Activated CD4-positive, alpha-beta memory T cell treated with anti-CD3 and anti-CD28 coated beads, Interleukin-2, amount 10 ng/mL, durations not matched to agents 7 days and 5 days (primary cell): Measurements from ENCODE around the gene SPG21. TPM values are rescaled to one million over a fixed set of nuclear protein-coding genes. Genes with fewer than 3 reads are reported as not detected.
"Not testable (repeated sequence)": the region's sequence is repeated elsewhere in the genome, so short reads cannot be mapped to it uniquely, and the experiment has no call there.

ENCODE experiments used
- CTCF ChIA-PET: fragments of 350-600 bp; sonication (Branson Sonifier 250); formaldehyde crosslinking; loops from one replicate; lab custom pipeline; 2021; ENCODE audit warnings: antibody characterized with exemption, inconsistent platforms; lab: Charles Lee
- POLR2A ChIA-PET: fragments of 350-600 bp; sonication (Branson Sonifier 250); formaldehyde crosslinking; loops from one replicate; lab custom pipeline; 2021; ENCODE audit warnings: antibody characterized with exemption; lab: Charles Lee
- DNase-seq: peaks from one replicate; pipeline ENCODE4 v3.0.0-alpha.2; 2020
- H3K27ac Mint-ChIP-seq: one replicate; pipeline ENCODE4 v1.8.0; 2021; ENCODE audit warnings: mild to moderate bottlenecking, mixed read lengths
- H3K27me3 Mint-ChIP-seq: one replicate; pipeline ENCODE4 v1.8.0; 2021; ENCODE audit warnings: mixed read lengths
- H3K36me3 Mint-ChIP-seq: one replicate; pipeline ENCODE4 v1.8.0; 2021; ENCODE audit warnings: low read depth, mixed read lengths
- H3K4me1 Mint-ChIP-seq: one replicate; pipeline ENCODE4 v1.8.0; 2021; ENCODE audit warnings: mixed read lengths
- H3K4me3 Mint-ChIP-seq: one replicate; pipeline ENCODE4 v1.8.0; 2021; ENCODE audit warnings: mild to moderate bottlenecking, mixed read lengths
- H3K9me3 Mint-ChIP-seq: one replicate; pipeline ENCODE4 v1.8.0; 2021; ENCODE audit warnings: mixed read lengths
- total RNA-seq, 2 experiments: library from RNA; stranded (reverse); gene quantifications; one replicate each; pipeline ENCODE4 v1.2.3, GENCODE V29; 2021

SPG21 gene
- total RNA-seq, 2 experiments from 2014 or later = 55.6 to 57.2 TPM

GRCh38 chr15:65026756-65027155 is 37.0 kb upstream of the SPG21 start:
- Mint-ChIP-seq H3K27me3 (peaks cover 7% of the 10 kb centered on the region), H3K9me3 (no peaks in the 10 kb centered on the region), H3K27ac (no peak overlapping the region), H3K4me1 (peaks cover 16% of the 10 kb centered on the region), H3K36me3 (peaks cover 26% of the 10 kb centered on the region), H3K4me3 (no peak overlapping the region)
- POLR2A ChIA-PET = no interaction called here
- CTCF ChIA-PET = interaction anchor here (1.6 kb wide), 1 partner anchor 29 kb away, joined by 3 read pairs; no protein-coding TSS in a partner anchor
- no peak for DNase-seq

GRCh38 chr15:65021488-65021887 is 31.8 kb upstream of the SPG21 start:
- peaks cover 2% of the 10 kb centered on the region for H3K4me1 Mint-ChIP-seq
- ChIA-PET POLR2A (no interaction called here), CTCF (no interaction called here)
- no peak overlapping the region for H3K4me3 Mint-ChIP-seq
- no peaks in the 10 kb centered on the region for H3K9me3 Mint-ChIP-seq
- H3K27me3 Mint-ChIP-seq = no peaks in the 10 kb centered on the region
- peaks cover 39% of the 10 kb centered on the region for H3K36me3 Mint-ChIP-seq
- DNase-seq = no peak
- H3K27ac Mint-ChIP-seq = no peak overlapping the region

DNA sequence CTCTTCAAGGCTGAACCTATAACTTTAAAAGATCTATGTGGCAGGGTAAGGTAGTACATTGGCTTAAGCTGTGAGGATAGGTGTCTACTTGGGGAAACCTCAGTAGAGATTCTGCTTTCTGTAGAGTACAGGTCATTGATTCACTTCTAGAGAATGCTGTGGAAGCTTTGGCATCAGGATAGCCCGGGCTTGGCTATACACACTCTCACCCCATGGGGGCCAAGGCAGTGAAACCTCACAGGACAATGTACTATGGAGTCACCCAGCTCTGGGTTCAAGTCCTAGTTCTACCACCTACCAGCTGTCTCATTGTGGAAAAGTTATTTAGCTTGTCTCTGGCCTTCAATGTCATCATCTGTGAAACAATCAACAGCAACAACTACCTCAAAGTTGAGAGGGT is 30.7 kb upstream of the SPG21 start:
- Mint-ChIP-seq H3K9me3 (no peaks in the 10 kb centered on the region), H3K36me3 (peaks cover 39% of the 10 kb centered on the region), H3K4me3 (no peak overlapping the region), H3K27me3 (no peaks in the 10 kb centered on the region), H3K27ac (no peak overlapping the region), H3K4me1 (peaks cover 2% of the 10 kb centered on the region)
- ChIA-PET CTCF (interaction anchor here (0.5 to 1.0 kb wide), 3 partner anchors 32 to 294 kb away, joined by 3 read pairs; no protein-coding TSS in a partner anchor), POLR2A (interaction anchor here (1.0 kb wide), 1 partner anchor 21 kb away, joined by 3 read pairs; no protein-coding TSS in a partner anchor)
- no peak for DNase-seq

GRCh38 chr15:65011198-65011597 is 21.5 kb upstream of the SPG21 start:
- CTCF ChIA-PET = interaction anchor here (0.6 kb wide), 1 partner anchor 1843 kb away, joined by 4 read pairs; no protein-coding TSS in a partner anchor
- H3K4me3 Mint-ChIP-seq, DNase-seq, H3K27ac Mint-ChIP-seq, H3K4me1 Mint-ChIP-seq, H3K9me3 Mint-ChIP-seq, H3K27me3 Mint-ChIP-seq: not testable (repeated sequence)
- POLR2A ChIA-PET = interaction anchor here (1.1 to 1.3 kb wide), 2 partner anchors 17 to 21 kb away, joined by 3 to 5 read pairs; partner anchors contain the start of gene SPG21
- peaks cover 49% of the 10 kb centered on the region for H3K36me3 Mint-ChIP-seq

DNA sequence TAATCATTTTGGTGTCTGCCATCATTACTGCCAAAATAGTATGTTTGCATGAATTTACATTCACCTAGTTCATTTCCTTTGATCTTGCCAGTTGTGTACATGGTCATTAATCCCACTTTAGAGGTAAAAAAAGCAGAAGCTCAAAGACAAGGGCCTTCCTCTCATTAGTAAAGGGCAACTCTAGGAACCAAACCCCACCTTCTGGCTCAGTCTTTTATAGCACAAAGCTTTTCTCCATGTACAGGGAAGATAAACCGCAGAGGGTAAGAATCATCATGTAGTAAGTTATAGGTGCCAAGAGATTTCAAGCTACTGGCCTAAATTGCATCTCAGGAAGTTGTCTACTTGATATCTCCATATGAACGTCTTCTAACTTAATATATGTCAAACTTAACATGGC is 19.3 kb upstream of the SPG21 start:
- Mint-ChIP-seq H3K27me3 (no peaks in the 10 kb centered on the region), H3K27ac (no peak overlapping the region), H3K4me1 (peaks cover 1% of the 10 kb centered on the region), H3K4me3 (no peak overlapping the region), H3K36me3 (peaks cover 35% of the 10 kb centered on the region), H3K9me3 (peaks cover 4% of the 10 kb centered on the region)
- ChIA-PET POLR2A (no interaction called here), CTCF (interaction anchor here (1.0 to 1.7 kb wide), 5 partner anchors 9 to 174 kb away, joined by 3 to 6 read pairs (median 3); partner anchors contain the start of gene SPG21)
- DNase-seq = no peak

GRCh38 chr15:65006876-65007275 is 17.2 kb upstream of the SPG21 start:
- DNase-seq = no peak
- H3K36me3 Mint-ChIP-seq = peaks cover 22% of the 10 kb centered on the region
- ChIA-PET CTCF (no interaction called here), POLR2A (no interaction called here)
- peaks cover 1% of the 10 kb centered on the region for H3K4me1 Mint-ChIP-seq
- H3K9me3 Mint-ChIP-seq = no peaks in the 10 kb centered on the region
- no peak overlapping the region for H3K27ac Mint-ChIP-seq
- H3K4me3 Mint-ChIP-seq = no peak overlapping the region
- no peaks in the 10 kb centered on the region for H3K27me3 Mint-ChIP-seq

GRCh38 chr15:65004993-65005392 is 15.3 kb upstream of the SPG21 start:
- peaks cover 7% of the 10 kb centered on the region for H3K36me3 Mint-ChIP-seq
- H3K4me1 Mint-ChIP-seq = peaks cover 1% of the 10 kb centered on the region
- ChIA-PET CTCF (no interaction called here), POLR2A (no interaction called here)
- no peak overlapping the region for H3K27ac Mint-ChIP-seq
- no peaks in the 10 kb centered on the region for H3K9me3 Mint-ChIP-seq
- H3K27me3 Mint-ChIP-seq = no peaks in the 10 kb centered on the region
- no peak for DNase-seq
- H3K4me3 Mint-ChIP-seq = no peak overlapping the region

GRCh38 chr15:64997745-64998375 is 8.1 kb upstream of the SPG21 start:
- CTCF ChIA-PET = interaction anchor here (1.0 kb wide), 1 partner anchor 9 kb away, joined by 4 read pairs; no protein-coding TSS in a partner anchor
- Mint-ChIP-seq H3K27me3 (no peaks in the 10 kb centered on the region), H3K36me3 (peaks cover under 1% of the 10 kb centered on the region), H3K27ac (no peak overlapping the region), H3K9me3 (no peaks in the 10 kb centered on the region), H3K4me3 (no peak overlapping the region), H3K4me1 (peaks cover 4% of the 10 kb centered on the region)
- DNase-seq = no peak
- POLR2A ChIA-PET = interaction anchor here (1.3 kb wide), 2 partner anchors 8 to 9 kb away, joined by 3 read pairs; partner anchors contain the start of gene SPG21

GRCh38 chr15:64997066-64997465 is 7.4 kb upstream of the SPG21 start:
- no peaks in the 10 kb centered on the region for H3K9me3 Mint-ChIP-seq
- no peaks in the 10 kb centered on the region for H3K36me3 Mint-ChIP-seq
- H3K4me1 Mint-ChIP-seq = peaks cover 5% of the 10 kb centered on the region
- no peak for DNase-seq
- H3K27me3 Mint-ChIP-seq = no peaks in the 10 kb centered on the region
- POLR2A ChIA-PET = interaction anchor here (1.3 kb wide), 1 partner anchor 8 kb away, joined by 3 read pairs; no protein-coding TSS in a partner anchor
- CTCF ChIA-PET = no interaction called here
- no peak overlapping the region for H3K4me3 Mint-ChIP-seq
- no peak overlapping the region for H3K27ac Mint-ChIP-seq

DNA sequence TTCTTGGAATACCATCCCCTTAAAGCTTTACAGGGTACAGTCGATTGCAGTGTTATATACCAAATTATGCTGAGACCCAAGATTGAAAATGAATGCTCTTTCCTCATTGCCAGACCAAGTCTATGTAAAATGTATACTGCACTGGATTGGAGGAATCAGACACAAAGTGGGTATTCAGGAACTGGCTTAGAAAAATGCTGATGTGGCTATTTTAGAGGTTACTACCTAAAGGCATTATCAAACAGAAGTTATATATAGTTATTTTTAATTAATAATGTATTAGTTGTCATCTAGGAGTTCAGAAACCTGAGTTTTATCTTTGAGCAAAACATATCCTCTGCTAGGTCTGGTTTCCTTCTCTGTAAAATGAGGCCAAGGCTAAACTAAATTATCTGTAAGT is 3.6 kb upstream of the SPG21 start:
- peaks cover 29% of the 10 kb centered on the region for H3K4me1 Mint-ChIP-seq
- H3K27ac Mint-ChIP-seq = peak overlapping the region; percentile 61
- H3K4me3 Mint-ChIP-seq = peak overlapping the region; percentile 40
- no peaks in the 10 kb centered on the region for H3K27me3 Mint-ChIP-seq
- CTCF ChIA-PET = no interaction called here
- H3K9me3 Mint-ChIP-seq = no peaks in the 10 kb centered on the region
- H3K36me3 Mint-ChIP-seq = peaks cover 3% of the 10 kb centered on the region
- POLR2A ChIA-PET = interaction anchor here (1.1 to 1.9 kb wide), 3 partner anchors 10 to 312 kb away, joined by 3 to 6 read pairs (median 3); partner anchors contain the start of gene RNU5B-1
- no peak for DNase-seq

- Mint-ChIP-seq H3K4me3 (peak overlapping the region; percentile 12), H3K4me1 (peaks cover 45% of the 10 kb centered on the region), H3K27ac (no peak overlapping the region), H3K36me3 (peaks cover 8% of the 10 kb centered on the region), H3K9me3 (no peaks in the 10 kb centered on the region), H3K27me3 (no peaks in the 10 kb centered on the region)
- POLR2A ChIA-PET = interaction anchor here (1.5 to 4.7 kb wide), 3 partner anchors 11 to 313 kb away, joined by 4 to 28 read pairs (median 6); partner anchors contain the start of gene RNU5B-1
- DNase-seq = no peak
- CTCF ChIA-PET = interaction anchor here (0.7 kb wide), 1 partner anchor 294 kb away, joined by 3 read pairs; no protein-coding TSS in a partner anchor
Measured at GRCh38 chr15:64991536-64992135, 1.9 kb upstream of the SPG21 start.

DNA sequence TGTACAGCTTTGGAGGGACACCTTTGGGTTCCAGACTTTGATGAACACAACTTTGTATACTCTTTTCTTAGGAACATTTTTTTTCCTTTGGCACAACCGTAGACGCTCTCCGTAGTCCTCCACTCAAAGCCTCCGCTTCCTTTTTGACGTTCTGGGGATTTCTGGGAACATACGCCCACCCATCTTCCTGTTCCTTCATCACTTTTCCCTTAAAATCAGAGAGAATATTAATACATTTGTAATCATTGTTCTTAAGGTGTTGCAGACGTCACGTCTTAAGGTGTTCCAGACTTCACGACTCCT is 405 bp upstream of the SPG21 start:
- no peak for DNase-seq
- Mint-ChIP-seq H3K9me3 (no peaks in the 10 kb centered on the region), H3K27ac (peak overlapping the region; percentile 76), H3K4me1 (peaks cover 53% of the 10 kb centered on the region), H3K4me3 (peak overlapping the region; percentile 88), H3K27me3 (no peaks in the 10 kb centered on the region), H3K36me3 (peaks cover 13% of the 10 kb centered on the region)
- POLR2A ChIA-PET = interaction anchor here (0.6 to 4.7 kb wide), 13 partner anchors 8 to 897 kb away, joined by 3 to 28 read pairs (median 4); partner anchors contain the start of genes CIAO2A, CLPX, PARP16 and RNU5B-1
- CTCF ChIA-PET = interaction anchor here (1.4 kb wide), 1 partner anchor 19 kb away, joined by 3 read pairs; no protein-coding TSS in a partner anchor

GRCh38 chr15:64987136-64987535 is 2.6 kb downstream of the SPG21 start:
- ChIA-PET CTCF (no interaction called here), POLR2A (interaction anchor here (1.3 to 1.5 kb wide), 2 partner anchors 10 to 13 kb away, joined by 3 read pairs; no protein-coding TSS in a partner anchor)
- DNase-seq = no peak
- Mint-ChIP-seq H3K4me1 (peaks cover 58% of the 10 kb centered on the region), H3K27me3 (no peaks in the 10 kb centered on the region), H3K27ac (no peak overlapping the region), H3K4me3 (peak overlapping the region; percentile 14), H3K9me3 (no peaks in the 10 kb centered on the region), H3K36me3 (peaks cover 13% of the 10 kb centered on the region)
